Endothelial cell of umbilical vein (primary cell): Measurements from ENCODE around the gene GPR87. TPM values are rescaled to one million over a fixed set of nuclear protein-coding genes. Genes with fewer than 3 reads are reported as not detected.

Experiments
- BruUV-seq: library from RNA; stranded (reverse); fragments of 400-500 nt; replicated peaks from 2 replicates; lab custom pipeline; 2021; lab: Mats Ljungman, UMichigan
- CTCF ChIA-PET: fragments of 300-600, 350-600 bp; sonication (Branson Sonifier 250); formaldehyde crosslinking; loops from one replicate; lab custom pipeline; 2021; ENCODE audit warnings: antibody characterized with exemption, inconsistent platforms; lab: Charles Lee
- POLR2A ChIA-PET: fragments of 300-600, 350-600 bp; sonication (Branson Sonifier 250); formaldehyde crosslinking; loops from one replicate; lab custom pipeline; 2021; ENCODE audit warnings: antibody characterized with exemption, inconsistent platforms; lab: Charles Lee
- DNase-seq: peaks from one replicate; pipeline ENCODE4 v3.0.0-alpha.2; 2011; ENCODE audit warnings: low read depth, low spot score
- FAIRE-seq: peaks from 2 replicates; lab custom pipeline; 2011; peaks lifted over from hg19 to GRCh38; lab: Jason Lieb, UNC
- H2AFZ ChIP-seq: 2 replicates; pipeline ENCODE4 v1.6.0; 2012; ENCODE audit warnings: low read depth, low read length, control low read depth, inconsistent platforms
- H3K27ac ChIP-seq: 2 replicates; pipeline ENCODE4 v1.5.1; 2011; ENCODE audit warnings: low read depth, mild to moderate bottlenecking, control low read depth, low read length, moderate library complexity; ENCODE audit not compliant: insufficient read depth
- H3K27me3 ChIP-seq, 2 experiments: 2 replicates each; pipeline versions ENCODE4 v1.6.0 to v1.6.1; 2011; ENCODE audit warnings: low read length in 2 of 2, mixed read lengths in 1 of 2; ENCODE audit not compliant: control insufficient read depth in 2 of 2, insufficient read depth in 2 of 2
- H3K36me3 ChIP-seq, 2 experiments: 2 replicates in 1 of 2; 3 replicates in 1 of 2; pipeline ENCODE4 v1.5.1; 2011; ENCODE audit warnings: low read length in 2 of 2, mild to moderate bottlenecking in 1 of 2, moderate library complexity in 1 of 2; ENCODE audit not compliant: control insufficient read depth in 2 of 2, insufficient read depth in 2 of 2; ENCODE audit errors: extremely low read depth in 1 of 2
- H3K4me1 ChIP-seq: 3 replicates; pipeline ENCODE4 v1.5.1; 2011; ENCODE audit warnings: mild to moderate bottlenecking, low read length; ENCODE audit not compliant: control insufficient read depth, insufficient read depth; ENCODE audit errors: extremely low read depth
- H3K4me2 ChIP-seq: 2 replicates; pipeline ENCODE4 v1.6.1; 2011; ENCODE audit warnings: low read length, control low read depth, mixed read lengths; ENCODE audit not compliant: insufficient read depth
- H3K4me3 ChIP-seq, 3 experiments: fragments of 200-600 bp in 1 of 3; sonication (generic), shearing (Covaris generic) in 1 of 3; replicated peaks in 1 of 3; 2 replicates each; pipeline ENCODE4 v1.5.1; 2011 to 2016; ENCODE audit warnings: control low read depth in 3 of 3, low read length in 3 of 3, mild to moderate bottlenecking in 2 of 3, inconsistent platforms in 1 of 3, low read depth in 1 of 3, moderate library complexity in 1 of 3; ENCODE audit not compliant: insufficient read depth in 1 of 3
- H3K79me2 ChIP-seq: 2 replicates; pipeline ENCODE4 v1.6.0; 2012; ENCODE audit warnings: low read length, inconsistent platforms; ENCODE audit not compliant: control insufficient read depth, insufficient read depth
- H3K9ac ChIP-seq: replicated peaks from 2 replicates; pipeline ENCODE3; 2011; ENCODE audit warnings: low read length, control low read depth; ENCODE audit not compliant: insufficient read depth; ENCODE audit errors: extremely low read depth
- H3K9me1 ChIP-seq: replicated peaks from 3 replicates; pipeline ENCODE4 v1.6.0; 2011; ENCODE audit warnings: mild to moderate bottlenecking, low read length; ENCODE audit not compliant: control insufficient read depth, insufficient read depth; ENCODE audit errors: extremely low read depth
- H3K9me3 ChIP-seq: replicated peaks from 2 replicates; pipeline ENCODE4 v1.5.1; 2012; ENCODE audit warnings: low read length, inconsistent platforms; ENCODE audit not compliant: control insufficient read depth, insufficient read depth
- H4K20me1 ChIP-seq: replicated peaks from 2 replicates; pipeline ENCODE3; 2011; ENCODE audit warnings: mild to moderate bottlenecking, low read length; ENCODE audit not compliant: control insufficient read depth, insufficient read depth; ENCODE audit errors: extremely low read depth
- EZH2 ChIP-seq: IDR thresholded peaks from 2 replicates; pipeline ENCODE4 v1.6.1; 2012; ENCODE audit warnings: borderline replicate concordance, low read depth, mild to moderate bottlenecking, moderate library complexity, low read length, inconsistent platforms; ENCODE audit not compliant: severe bottlenecking
- FOS ChIP-seq: IDR thresholded peaks from 2 replicates; pipeline ENCODE4 v1.6.1; 2011; ENCODE audit warnings: mild to moderate bottlenecking, low read length, moderate library complexity, borderline replicate concordance; ENCODE audit not compliant: insufficient read depth
- GATA2 ChIP-seq: IDR thresholded peaks from 2 replicates; pipeline ENCODE4 v1.7.0; 2011; ENCODE audit warnings: low read depth, mild to moderate bottlenecking, moderate library complexity, mixed read lengths, low read length; ENCODE audit not compliant: insufficient read length, insufficient read depth
- JUN ChIP-seq: IDR thresholded peaks from 2 replicates; pipeline ENCODE4 v1.6.1; 2011; ENCODE audit warnings: borderline replicate concordance, low read depth; ENCODE audit not compliant: insufficient read length, insufficient read depth
- MYC ChIP-seq: IDR thresholded peaks from one replicate; pipeline ENCODE4 v1.6.1; 2011; ENCODE audit warnings: mild to moderate bottlenecking, low read depth, low read length
- POLR2A ChIP-seq: IDR thresholded peaks from 2 replicates; pipeline ENCODE4 v1.6.1; 2012; ENCODE audit warnings: low read depth, mild to moderate bottlenecking, control low read depth, low read length
- POLR2AphosphoS5 ChIP-seq: IDR thresholded peaks from 2 replicates; pipeline ENCODE4 v1.6.1; 2012; ENCODE audit warnings: low read depth, mild to moderate bottlenecking, control low read depth, low read length, moderate library complexity; ENCODE audit not compliant: insufficient read depth
- dilution Hi-C: fragments of 300-500 bp; cut with MboI; formaldehyde crosslinking; loops from one replicate; pipeline ENCODE4 v1.15.0; 2019; ENCODE audit warnings: low sequenced_read_pairs; ENCODE audit not compliant: extremely low pct_ligation_motif_present
- intact Hi-C: fragments of 100-400 bp; cut with micrococcal nuclease; formaldehyde crosslinking; loops from one replicate; pipeline ENCODE4 v1.10.0; 2022
- polyA plus RNA-seq, 4 experiments: library from polyadenylated mRNA; depleted of rRNA in 3 of 4; stranded (reverse) in 3 of 4; unstranded in 1 of 4; fragments of >200 nt; gene quantifications; 2 replicates each; pipeline versions ENCODE4 v1.2.1 to v1.2.3, GENCODE V29; 2011 to 2012; ENCODE audit warnings: missing spikeins in 1 of 4
- total RNA-seq: library from RNA; stranded (reverse); gene quantifications from 2 replicates; pipeline ENCODE4 v1.2.3, GENCODE V29; 2021
- TF ChIP-seq, protein P1 (sequence below): IDR thresholded peaks from 2 replicates; pipeline ENCODE4 v1.6.1; 2011; ENCODE audit not compliant: insufficient read depth, insufficient read length
- TF ChIP-seq, protein P2 (sequence below), 2 donors: IDR thresholded peaks; 1 replicate in 1 of 2; 2 replicates in 1 of 2; pipeline ENCODE4 v1.5.1; 2011; ENCODE audit warnings: low read length in 2 of 2, mild to moderate bottlenecking in 2 of 2, moderate library complexity in 2 of 2, control low read depth in 1 of 2, inconsistent platforms in 1 of 2, low read depth in 1 of 2; ENCODE audit not compliant: insufficient read depth in 1 of 2; ENCODE audit errors: extremely low read depth in 1 of 2

GPR87 gene
- total and polyA plus RNA-seq, 2 donors (not counting 3 experiments of a cell fraction or from before 2014, with no cell fraction given), result not detected

DNA sequence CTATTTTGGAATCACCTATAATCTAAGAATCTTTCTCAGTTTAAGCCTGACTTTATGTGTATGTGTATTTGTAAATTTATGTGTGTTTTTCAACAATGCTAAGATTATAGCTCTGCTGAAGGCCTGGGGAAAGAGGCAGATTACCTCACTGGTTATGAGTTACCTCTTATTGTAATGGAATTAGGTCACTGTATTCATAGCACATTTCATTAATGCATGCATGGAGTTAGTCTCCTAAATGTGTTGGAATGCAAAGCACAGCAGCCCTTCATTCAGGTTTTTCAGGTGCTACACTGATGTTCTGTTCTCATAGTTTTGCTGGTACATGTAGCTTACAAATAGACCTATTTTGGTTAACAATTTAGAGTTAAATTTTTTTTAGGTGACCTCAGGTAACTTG lies 9.5 kb downstream of the GPR87 start:
- FAIRE-seq, result no peak
- Histone ChIP-seq H3K4me3 (no peak overlapping the region), H3K79me2 (no peaks in the 10 kb centered on the region), H3K27me3 (peaks cover 0 to 2% of the 10 kb centered on the region in 2 experiments), H3K4me1 (no peaks in the 10 kb centered on the region), H3K9ac (no peak overlapping the region), H3K9me3 (no peaks in the 10 kb centered on the region), H3K27ac (no peak overlapping the region), H4K20me1 (no peaks in the 10 kb centered on the region), H3K36me3 (no peaks in the 10 kb centered on the region), H3K4me2 (no peak overlapping the region), H2AFZ (no peak overlapping the region), H3K9me1 (no peaks in the 10 kb centered on the region)
- no TSS peak for BruUV-seq
- intact Hi-C loops (no loop called here), dilution Hi-C loops (no loop called here)
- DNase-seq, result no peak
- TF ChIP-seq, protein P1, sequence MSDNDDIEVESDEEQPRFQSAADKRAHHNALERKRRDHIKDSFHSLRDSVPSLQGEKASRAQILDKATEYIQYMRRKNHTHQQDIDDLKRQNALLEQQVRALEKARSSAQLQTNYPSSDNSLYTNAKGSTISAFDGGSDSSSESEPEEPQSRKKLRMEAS, result no peak
- no peak for TF ChIP-seq POLR2A
- TF ChIP-seq, protein P2, sequence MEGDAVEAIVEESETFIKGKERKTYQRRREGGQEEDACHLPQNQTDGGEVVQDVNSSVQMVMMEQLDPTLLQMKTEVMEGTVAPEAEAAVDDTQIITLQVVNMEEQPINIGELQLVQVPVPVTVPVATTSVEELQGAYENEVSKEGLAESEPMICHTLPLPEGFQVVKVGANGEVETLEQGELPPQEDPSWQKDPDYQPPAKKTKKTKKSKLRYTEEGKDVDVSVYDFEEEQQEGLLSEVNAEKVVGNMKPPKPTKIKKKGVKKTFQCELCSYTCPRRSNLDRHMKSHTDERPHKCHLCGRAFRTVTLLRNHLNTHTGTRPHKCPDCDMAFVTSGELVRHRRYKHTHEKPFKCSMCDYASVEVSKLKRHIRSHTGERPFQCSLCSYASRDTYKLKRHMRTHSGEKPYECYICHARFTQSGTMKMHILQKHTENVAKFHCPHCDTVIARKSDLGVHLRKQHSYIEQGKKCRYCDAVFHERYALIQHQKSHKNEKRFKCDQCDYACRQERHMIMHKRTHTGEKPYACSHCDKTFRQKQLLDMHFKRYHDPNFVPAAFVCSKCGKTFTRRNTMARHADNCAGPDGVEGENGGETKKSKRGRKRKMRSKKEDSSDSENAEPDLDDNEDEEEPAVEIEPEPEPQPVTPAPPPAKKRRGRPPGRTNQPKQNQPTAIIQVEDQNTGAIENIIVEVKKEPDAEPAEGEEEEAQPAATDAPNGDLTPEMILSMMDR (IDR thresholded peaks at IDR 0.05; ENCODE audit: extremely low read depth in 1 of 2, insufficient read depth in 1 of 2, low read depth in 1 of 2, low read length in 2 of 2), result no peak
- TF ChIP-seq FOS, result no peak
- TF ChIP-seq JUN, result no peak
- TF ChIP-seq EZH2, result no peak
- no peak for TF ChIP-seq MYC
- no peak for TF ChIP-seq POLR2AphosphoS5
- no peak for TF ChIP-seq GATA2
- ChIA-PET POLR2A (no interaction called here), CTCF (interaction anchor here (1.0 kb wide), 1 partner anchor 19 kb away, joined by 4 read pairs; no protein-coding TSS in a partner anchor)
